ENCODE results near the gene ADM5. TPM values are rescaled to one million over a fixed set of nuclear protein-coding genes. Genes with fewer than 3 reads are reported as not detected.
"Not testable (repeated sequence)": the region's sequence is repeated elsewhere in the genome, so short reads cannot be mapped to it uniquely, and the experiment has no call there.

Gene ADM5
- total RNA-seq, 2 donors from 2014 or later, result 4.1 to 8.1 TPM

GRCh38 chr19:49705919-49706318, 16.5 kb downstream of the ADM5 start:
- H3K4me1 Mint-ChIP-seq (ENCODE audit: low read depth), result no peaks in the 10 kb centered on the region
- ATAC-seq (replicated peaks in 1 of 2) (no peak), DNase-seq (no peak)
- H3K27me3 Mint-ChIP-seq (ENCODE audit: low read depth), result no peaks in the 10 kb centered on the region
- no peak overlapping the region for H3K27ac Mint-ChIP-seq
- no peaks in the 10 kb centered on the region for H3K9me3 Mint-ChIP-seq
- H3K36me3 Mint-ChIP-seq (ENCODE audit: insufficient read depth in 2 of 2), result no peaks in the 10 kb centered on the region
- no peak overlapping the region for H3K4me3 Mint-ChIP-seq

GRCh38 chr19:49710372-49710951, 21.1 kb downstream of the ADM5 start:
- Mint-ChIP-seq H3K27me3 (ENCODE audit: low read depth) (no peaks in the 10 kb centered on the region), H3K4me1 (ENCODE audit: low read depth) (no peaks in the 10 kb centered on the region), H3K36me3 (ENCODE audit: insufficient read depth in 2 of 2) (no peaks in the 10 kb centered on the region), H3K4me3 (no peak overlapping the region), H3K27ac (no peak overlapping the region), H3K9me3 (peaks cover 0 to 3% of the 10 kb centered on the region in 2 donors)
- ATAC-seq (replicated peaks in 1 of 2) (no peak), DNase-seq (no peak)

GRCh38 chr19:49712397-49712859, 23.0 kb downstream of the ADM5 start:
- DNase-seq (no peak), ATAC-seq (replicated peaks in 1 of 2) (no peak)
- Mint-ChIP-seq H3K36me3 (ENCODE audit: insufficient read depth in 2 of 2) (no peaks in the 10 kb centered on the region), H3K27ac (no peak overlapping the region), H3K9me3 (peaks cover 0 to 3% of the 10 kb centered on the region in 2 donors), H3K27me3 (ENCODE audit: low read depth) (no peaks in the 10 kb centered on the region), H3K4me1 (ENCODE audit: low read depth) (peaks cover 8% of the 10 kb centered on the region), H3K4me3 (no peak overlapping the region)

GRCh38 chr19:49713236-49713845, 23.9 kb downstream of the ADM5 start:
- no peak overlapping the region for H3K27ac Mint-ChIP-seq
- ATAC-seq (replicated peaks in 1 of 2) (no peak), DNase-seq (no peak)
- no peak overlapping the region for H3K4me3 Mint-ChIP-seq
- H3K36me3 Mint-ChIP-seq (ENCODE audit: insufficient read depth in 2 of 2), result no peaks in the 10 kb centered on the region
- H3K9me3 Mint-ChIP-seq, result peaks cover 0 to 3% of the 10 kb centered on the region in 2 donors
- peaks cover 13% of the 10 kb centered on the region for H3K4me1 Mint-ChIP-seq (ENCODE audit: low read depth)
- no peaks in the 10 kb centered on the region for H3K27me3 Mint-ChIP-seq (ENCODE audit: low read depth)

GRCh38 chr19:49716154-49716553, 26.8 kb downstream of the ADM5 start:
- Mint-ChIP-seq H3K36me3 (ENCODE audit: insufficient read depth in 2 of 2) (no peaks in the 10 kb centered on the region), H3K9me3 (peaks cover 0 to 3% of the 10 kb centered on the region in 2 donors), H3K4me1 (ENCODE audit: low read depth) (peaks cover 13% of the 10 kb centered on the region), H3K27ac (peak overlapping the region; percentile 3), H3K27me3 (ENCODE audit: low read depth) (no peaks in the 10 kb centered on the region), H3K4me3 (peak overlapping the region in 1 of 2 donors; percentile 22)
- ATAC-seq (replicated peaks in 1 of 2) (peak in 1 of 2 donors; percentile 32), DNase-seq (no peak)

- Mint-ChIP-seq H3K4me3 (peak overlapping the region; percentile 70 to 87), H3K9me3 (peaks cover 0 to 3% of the 10 kb centered on the region in 2 donors), H3K4me1 (ENCODE audit: low read depth) (peaks cover 13% of the 10 kb centered on the region), H3K36me3 (ENCODE audit: insufficient read depth in 2 of 2) (no peaks in the 10 kb centered on the region), H3K27me3 (ENCODE audit: low read depth) (no peaks in the 10 kb centered on the region), H3K27ac (no peak overlapping the region)
- ATAC-seq (replicated peaks in 1 of 2) (no peak), DNase-seq (no peak)
Measured at GRCh38 chr19:49718511-49718910, 29.1 kb downstream of the ADM5 start.

GRCh38 chr19:49718991-49719390, 29.6 kb downstream of the ADM5 start:
- Mint-ChIP-seq H3K4me1 (ENCODE audit: low read depth) (peaks cover 13% of the 10 kb centered on the region), H3K4me3 (no peak overlapping the region), H3K27ac (peak overlapping the region; percentile 15), H3K36me3 (ENCODE audit: insufficient read depth in 2 of 2) (no peaks in the 10 kb centered on the region), H3K27me3 (ENCODE audit: low read depth) (no peaks in the 10 kb centered on the region), H3K9me3 (peaks cover 0 to 3% of the 10 kb centered on the region in 2 donors)
- ATAC-seq (replicated peaks in 1 of 2) (no peak), DNase-seq (no peak)

- not testable (repeated sequence) for H3K27ac Mint-ChIP-seq; H3K4me3 Mint-ChIP-seq; H3K36me3 Mint-ChIP-seq (ENCODE audit: insufficient read depth in 2 of 2); H3K9me3 Mint-ChIP-seq; H3K27me3 Mint-ChIP-seq (ENCODE audit: low read depth); DNase-seq; ATAC-seq (replicated peaks in 1 of 2)
- H3K4me1 Mint-ChIP-seq (ENCODE audit: low read depth), result peaks cover 13% of the 10 kb centered on the region
Measured at GRCh38 chr19:49719420-49719819, 30.0 kb downstream of the ADM5 start.

GRCh38 chr19:49727217-49728030, 38.0 kb downstream of the ADM5 start:
- H3K4me3 Mint-ChIP-seq, result no peak overlapping the region
- H3K4me1 Mint-ChIP-seq (ENCODE audit: low read depth), result no peaks in the 10 kb centered on the region
- H3K27me3 Mint-ChIP-seq (ENCODE audit: low read depth), result no peaks in the 10 kb centered on the region
- DNase-seq, result no peak
- no peak overlapping the region for H3K27ac Mint-ChIP-seq
- ATAC-seq (replicated peaks in 1 of 2), result no peak
- H3K9me3 Mint-ChIP-seq, result no peaks in the 10 kb centered on the region
- peaks cover 0 to 1% of the 10 kb centered on the region in 2 donors for H3K36me3 Mint-ChIP-seq (ENCODE audit: insufficient read depth in 2 of 2)

- H3K4me1 Mint-ChIP-seq (ENCODE audit: low read depth), result no peaks in the 10 kb centered on the region
- no peaks in the 10 kb centered on the region for H3K27me3 Mint-ChIP-seq (ENCODE audit: low read depth)
- H3K36me3 Mint-ChIP-seq (ENCODE audit: insufficient read depth in 2 of 2), result no peaks in the 10 kb centered on the region
- DNase-seq (no peak), ATAC-seq (replicated peaks in 1 of 2) (no peak)
- no peak overlapping the region for H3K4me3 Mint-ChIP-seq
- H3K9me3 Mint-ChIP-seq, result no peaks in the 10 kb centered on the region
- H3K27ac Mint-ChIP-seq, result no peak overlapping the region
Measured at GRCh38 chr19:49730166-49730565, 40.8 kb downstream of the ADM5 start.

GRCh38 chr19:49738268-49738667, 48.9 kb downstream of the ADM5 start:
- ATAC-seq (replicated peaks in 1 of 2), result no peak
- H3K4me3 Mint-ChIP-seq, result no peak overlapping the region
- H3K36me3 Mint-ChIP-seq (ENCODE audit: insufficient read depth in 2 of 2), result no peaks in the 10 kb centered on the region
- peaks cover 0 to 2% of the 10 kb centered on the region in 2 donors for H3K9me3 Mint-ChIP-seq
- H3K27ac Mint-ChIP-seq, result no peak overlapping the region
- no peak for DNase-seq
- H3K27me3 Mint-ChIP-seq (ENCODE audit: low read depth), result no peaks in the 10 kb centered on the region
- no peaks in the 10 kb centered on the region for H3K4me1 Mint-ChIP-seq (ENCODE audit: low read depth)

- Mint-ChIP-seq H3K27ac (no peak overlapping the region), H3K36me3 (ENCODE audit: insufficient read depth in 2 of 2) (no peaks in the 10 kb centered on the region), H3K9me3 (peaks cover 0 to 2% of the 10 kb centered on the region in 2 donors), H3K4me3 (no peak overlapping the region), H3K27me3 (ENCODE audit: low read depth) (no peaks in the 10 kb centered on the region), H3K4me1 (ENCODE audit: low read depth) (no peaks in the 10 kb centered on the region)
- no peak for DNase-seq
- ATAC-seq (replicated peaks in 1 of 2), result no peak
Measured at GRCh38 chr19:49739098-49739497, 49.7 kb downstream of the ADM5 start.

- Mint-ChIP-seq H3K9me3 (peaks cover 0 to 2% of the 10 kb centered on the region in 2 donors), H3K4me3 (no peak overlapping the region), H3K27me3 (ENCODE audit: low read depth) (no peaks in the 10 kb centered on the region), H3K27ac (no peak overlapping the region), H3K36me3 (ENCODE audit: insufficient read depth in 2 of 2) (no peaks in the 10 kb centered on the region), H3K4me1 (ENCODE audit: low read depth) (no peaks in the 10 kb centered on the region)
- ATAC-seq (replicated peaks in 1 of 2) (no peak), DNase-seq (no peak)
Measured at GRCh38 chr19:49739933-49740332, 50.5 kb downstream of the ADM5 start.

Data from activated T-cell treated with anti-CD3 and anti-CD28 coated beads, Interleukin-2, amount 50 U/mL, for 72 hours (primary cell).